ENCODE results near the gene FADD. TPM values are rescaled to one million over a fixed set of nuclear protein-coding genes. Genes with fewer than 3 reads are reported as not detected.

Gene FADD
- total RNA-seq, 6 donors from 2014 or later, result 13.6 to 30.1 (median 23.0) TPM

GRCh38 chr11:70183032-70183431 lies 20.1 kb upstream of the FADD start:
- Histone ChIP-seq H3K4me1 (no peaks in the 10 kb centered on the region), H3K36me3 (no peaks in the 10 kb centered on the region), H3K4me3 (no peak overlapping the region), H3K27me3 (no peaks in the 10 kb centered on the region), H3K27ac (no peak overlapping the region), H3K9me3 (no peaks in the 10 kb centered on the region)
- no peak for ATAC-seq (ENCODE audit: low FRiP score in 2 of 2)
- TF ChIP-seq CTCF (IDR thresholded peaks at IDR 0.05) (no peak), POLR2AphosphoS5 (IDR thresholded peaks at IDR 0.05) (no peak), EP300 (IDR thresholded peaks at IDR 0.05) (no peak), POLR2A (IDR thresholded peaks at IDR 0.05) (no peak)
- no peak for DNase-seq
- WGBS, 2 donors, result 71 to 82% methylated on average over 1 of the region's 1 CpG

GRCh38 chr11:70183483-70184176 lies 19.5 kb upstream of the FADD start:
- ATAC-seq (ENCODE audit: low FRiP score in 2 of 2) (no peak), DNase-seq (no peak)
- TF ChIP-seq POLR2A (IDR thresholded peaks at IDR 0.05) (no peak), EP300 (IDR thresholded peaks at IDR 0.05) (no peak), POLR2AphosphoS5 (IDR thresholded peaks at IDR 0.05) (no peak), CTCF (IDR thresholded peaks at IDR 0.05) (no peak)
- WGBS, 2 donors, result 69 to 71% methylated on average over 8 to 11 of the region's 11 CpGs
- Histone ChIP-seq H3K4me1 (no peaks in the 10 kb centered on the region), H3K4me3 (no peak overlapping the region), H3K27ac (no peak overlapping the region), H3K9me3 (no peaks in the 10 kb centered on the region), H3K27me3 (no peaks in the 10 kb centered on the region), H3K36me3 (no peaks in the 10 kb centered on the region)

- no peak for DNase-seq
- H3K27ac ChIP-seq, result no peak overlapping the region
- H3K36me3 ChIP-seq, result no peaks in the 10 kb centered on the region
- no peak for TF ChIP-seq CTCF (IDR thresholded peaks at IDR 0.05)
- TF ChIP-seq EP300 (IDR thresholded peaks at IDR 0.05), result no peak
- TF ChIP-seq POLR2AphosphoS5 (IDR thresholded peaks at IDR 0.05), result no peak
- no peak for TF ChIP-seq POLR2A (IDR thresholded peaks at IDR 0.05)
- ATAC-seq (ENCODE audit: low FRiP score in 2 of 2), result no peak
- 71 to 73% methylated on average over 8 to 9 of the region's 9 CpGs for WGBS, 2 donors
- H3K9me3 ChIP-seq, result no peaks in the 10 kb centered on the region
- no peaks in the 10 kb centered on the region for H3K27me3 ChIP-seq
- no peaks in the 10 kb centered on the region for H3K4me1 ChIP-seq
- no peak overlapping the region for H3K4me3 ChIP-seq
Observed at GRCh38 chr11:70184396-70184795, 18.7 kb upstream of the FADD start.

- Histone ChIP-seq H3K4me1 (no peaks in the 10 kb centered on the region), H3K27me3 (no peaks in the 10 kb centered on the region), H3K27ac (no peak overlapping the region), H3K36me3 (no peaks in the 10 kb centered on the region), H3K4me3 (no peak overlapping the region), H3K9me3 (no peaks in the 10 kb centered on the region)
- ATAC-seq (ENCODE audit: low FRiP score in 2 of 2) (no peak), DNase-seq (no peak)
- 88 to 91% methylated on average over 20 to 25 of the region's 28 CpGs for WGBS, 2 donors
- TF ChIP-seq CTCF (IDR thresholded peaks at IDR 0.05), result no peak
- TF ChIP-seq POLR2AphosphoS5 (IDR thresholded peaks at IDR 0.05), result no peak
- TF ChIP-seq POLR2A (IDR thresholded peaks at IDR 0.05), result no peak
- no peak for TF ChIP-seq EP300 (IDR thresholded peaks at IDR 0.05)
Observed at GRCh38 chr11:70185348-70186055, 17.6 kb upstream of the FADD start.
